ENCODE measurements around the gene DYNC2H1.
A peak's percentile ranks its signal among the peaks of the same experiment; 100 is the strongest.

Gene DYNC2H1

GRCh38 chr11:103378931-103379330 is 269.7 kb downstream of the DYNC2H1 start:
- H2BK15ac ChIP-seq (replicated peaks; ENCODE audit: low read depth), result no peak overlapping the region
- DNase-seq, result no peak

GRCh38 chr11:103380031-103380430 is 270.8 kb downstream of the DYNC2H1 start:
- H3K36me3 ChIP-seq (ENCODE audit: control insufficient read depth, insufficient read depth, low read length), result no peaks in the 10 kb centered on the region
- no peak overlapping the region for H4K5ac ChIP-seq (ENCODE audit: low read length)
- H3K4me3 ChIP-seq (ENCODE audit: low read length), result no peak overlapping the region
- no peak overlapping the region for H3K4ac ChIP-seq (ENCODE audit: low read depth, low read length)
- no peak overlapping the region for H3K23ac ChIP-seq (ENCODE audit: low read length)
- no peak overlapping the region for H3K56ac ChIP-seq (ENCODE audit: low read length)
- no peaks in the 10 kb centered on the region for H3K79me2 ChIP-seq (ENCODE audit: control insufficient read depth, insufficient read depth, low read length)
- no peak overlapping the region for H2AK5ac ChIP-seq (ENCODE audit: low read length)
- H3K4me2 ChIP-seq (ENCODE audit: low read length), result no peak overlapping the region
- H3K27ac ChIP-seq (ENCODE audit: low read depth, low read length), result no peak overlapping the region
- no peak overlapping the region for H2BK15ac ChIP-seq (replicated peaks; ENCODE audit: low read depth)
- no peaks in the 10 kb centered on the region for H3K4me1 ChIP-seq (ENCODE audit: control insufficient read depth, low read depth, low read length)
- H3K9ac ChIP-seq (ENCODE audit: low read length), result no peak overlapping the region
- no peak overlapping the region for H3K18ac ChIP-seq (ENCODE audit: low read length)
- no peak overlapping the region for H4K8ac ChIP-seq (ENCODE audit: low read depth, low read length)
- no peak for DNase-seq
- H3K27me3 ChIP-seq (ENCODE audit: insufficient read depth, low read length, poor library complexity), result no peaks in the 10 kb centered on the region
- WGBS (ENCODE audit: extremely low coverage, insufficient coverage, low lambda C conversion rate), result no CpG with 5 or more reads among the region's 3 CpGs
- no peak overlapping the region for H2BK5ac ChIP-seq (ENCODE audit: low read length)
- no peak overlapping the region for H2BK120ac ChIP-seq (ENCODE audit: low read depth, low read length)
- no peaks in the 10 kb centered on the region for H3K79me1 ChIP-seq (ENCODE audit: low read length)

More at GRCh38 chr11:103378931-103379330, 269.7 kb downstream of the DYNC2H1 start:
- Histone ChIP-seq H3K9ac (ENCODE audit: low read length) (no peak overlapping the region), H3K4me3 (ENCODE audit: low read length) (no peak overlapping the region), H3K27ac (ENCODE audit: low read depth, low read length) (no peak overlapping the region), H2BK120ac (ENCODE audit: low read depth, low read length) (no peak overlapping the region), H3K79me2 (ENCODE audit: control insufficient read depth, insufficient read depth, low read length) (no peaks in the 10 kb centered on the region), H3K18ac (ENCODE audit: low read length) (no peak overlapping the region), H3K23ac (ENCODE audit: low read length) (no peak overlapping the region), H3K79me1 (ENCODE audit: low read length) (no peaks in the 10 kb centered on the region), H2BK5ac (ENCODE audit: low read length) (no peak overlapping the region), H3K4me2 (ENCODE audit: low read length) (no peak overlapping the region), H4K8ac (ENCODE audit: low read depth, low read length) (no peak overlapping the region), H3K4ac (ENCODE audit: low read depth, low read length) (no peak overlapping the region), H3K4me1 (ENCODE audit: control insufficient read depth, low read depth, low read length) (no peaks in the 10 kb centered on the region), H4K5ac (ENCODE audit: low read length) (no peak overlapping the region), H2AK5ac (ENCODE audit: low read length) (no peak overlapping the region), H3K27me3 (ENCODE audit: insufficient read depth, low read length, poor library complexity) (no peaks in the 10 kb centered on the region), H3K56ac (ENCODE audit: low read length) (no peak overlapping the region), H3K36me3 (ENCODE audit: control insufficient read depth, insufficient read depth, low read length) (no peaks in the 10 kb centered on the region)
- WGBS (ENCODE audit: extremely low coverage, insufficient coverage, low lambda C conversion rate), result no CpG with 5 or more reads among the region's 2 CpGs

- Histone ChIP-seq H4K8ac (ENCODE audit: low read depth, low read length) (no peak overlapping the region), H3K23ac (ENCODE audit: low read length) (no peak overlapping the region), H3K4me3 (ENCODE audit: low read length) (no peak overlapping the region)
Measured at GRCh38 chr11:103384652-103385051, 275.4 kb downstream of the DYNC2H1 start.

GRCh38 chr11:103395612-103396011 is 286.4 kb downstream of the DYNC2H1 start:
- Histone ChIP-seq H3K27me3 (ENCODE audit: insufficient read depth, low read length, poor library complexity) (no peaks in the 10 kb centered on the region), H3K18ac (ENCODE audit: low read length) (no peak overlapping the region), H3K79me2 (ENCODE audit: control insufficient read depth, insufficient read depth, low read length) (no peaks in the 10 kb centered on the region), H2BK15ac (replicated peaks; ENCODE audit: low read depth) (no peak overlapping the region), H4K8ac (ENCODE audit: low read depth, low read length) (no peak overlapping the region), H2BK5ac (ENCODE audit: low read length) (no peak overlapping the region), H2BK120ac (ENCODE audit: low read depth, low read length) (no peak overlapping the region), H2AK5ac (ENCODE audit: low read length) (no peak overlapping the region), H4K5ac (ENCODE audit: low read length) (no peak overlapping the region), H3K4me2 (ENCODE audit: low read length) (no peak overlapping the region), H3K9ac (ENCODE audit: low read length) (no peak overlapping the region), H3K4me3 (ENCODE audit: low read length) (no peak overlapping the region), H3K23ac (ENCODE audit: low read length) (no peak overlapping the region), H3K27ac (ENCODE audit: low read depth, low read length) (no peak overlapping the region), H3K79me1 (ENCODE audit: low read length) (no peaks in the 10 kb centered on the region), H3K4me1 (ENCODE audit: control insufficient read depth, low read depth, low read length) (no peaks in the 10 kb centered on the region), H3K56ac (ENCODE audit: low read length) (no peak overlapping the region), H3K4ac (ENCODE audit: low read depth, low read length) (no peak overlapping the region), H3K36me3 (ENCODE audit: control insufficient read depth, insufficient read depth, low read length) (no peaks in the 10 kb centered on the region)
- peak; percentile 78 for DNase-seq
- WGBS (ENCODE audit: extremely low coverage, insufficient coverage, low lambda C conversion rate), result no CpG with 5 or more reads among the region's 2 CpGs

More at GRCh38 chr11:103384652-103385051, 275.4 kb downstream of the DYNC2H1 start:
- H3K56ac ChIP-seq (ENCODE audit: low read length), result no peak overlapping the region
- no peak overlapping the region for H3K18ac ChIP-seq (ENCODE audit: low read length)
- no peak for DNase-seq
- H2AK5ac ChIP-seq (ENCODE audit: low read length), result no peak overlapping the region
- H3K79me1 ChIP-seq (ENCODE audit: low read length), result no peaks in the 10 kb centered on the region
- no peaks in the 10 kb centered on the region for H3K4me1 ChIP-seq (ENCODE audit: control insufficient read depth, low read depth, low read length)
- H3K9ac ChIP-seq (ENCODE audit: low read length), result no peak overlapping the region
- H3K36me3 ChIP-seq (ENCODE audit: control insufficient read depth, insufficient read depth, low read length), result no peaks in the 10 kb centered on the region
- no peak overlapping the region for H4K5ac ChIP-seq (ENCODE audit: low read length)
- H2BK15ac ChIP-seq (replicated peaks; ENCODE audit: low read depth), result no peak overlapping the region
- H3K79me2 ChIP-seq (ENCODE audit: control insufficient read depth, insufficient read depth, low read length), result no peaks in the 10 kb centered on the region
- H3K4me2 ChIP-seq (ENCODE audit: low read length), result no peak overlapping the region
- H2BK5ac ChIP-seq (ENCODE audit: low read length), result no peak overlapping the region
- no peaks in the 10 kb centered on the region for H3K27me3 ChIP-seq (ENCODE audit: insufficient read depth, low read length, poor library complexity)
- H3K4ac ChIP-seq (ENCODE audit: low read depth, low read length), result no peak overlapping the region
- no peak overlapping the region for H3K27ac ChIP-seq (ENCODE audit: low read depth, low read length)
- no peak overlapping the region for H2BK120ac ChIP-seq (ENCODE audit: low read depth, low read length)

GRCh38 chr11:103396237-103396636 is 287.0 kb downstream of the DYNC2H1 start:
- Histone ChIP-seq H3K36me3 (ENCODE audit: control insufficient read depth, insufficient read depth, low read length) (no peaks in the 10 kb centered on the region), H3K4ac (ENCODE audit: low read depth, low read length) (no peak overlapping the region), H3K23ac (ENCODE audit: low read length) (no peak overlapping the region), H3K79me1 (ENCODE audit: low read length) (no peaks in the 10 kb centered on the region), H3K56ac (ENCODE audit: low read length) (no peak overlapping the region), H3K18ac (ENCODE audit: low read length) (no peak overlapping the region), H2BK15ac (replicated peaks; ENCODE audit: low read depth) (no peak overlapping the region), H3K27ac (ENCODE audit: low read depth, low read length) (no peak overlapping the region), H3K4me1 (ENCODE audit: control insufficient read depth, low read depth, low read length) (no peaks in the 10 kb centered on the region), H4K8ac (ENCODE audit: low read depth, low read length) (no peak overlapping the region), H3K9ac (ENCODE audit: low read length) (no peak overlapping the region), H4K5ac (ENCODE audit: low read length) (no peak overlapping the region), H2BK5ac (ENCODE audit: low read length) (no peak overlapping the region), H2AK5ac (ENCODE audit: low read length) (no peak overlapping the region), H2BK120ac (ENCODE audit: low read depth, low read length) (no peak overlapping the region), H3K4me2 (ENCODE audit: low read length) (no peak overlapping the region), H3K27me3 (ENCODE audit: insufficient read depth, low read length, poor library complexity) (no peaks in the 10 kb centered on the region), H3K4me3 (ENCODE audit: low read length) (no peak overlapping the region), H3K79me2 (ENCODE audit: control insufficient read depth, insufficient read depth, low read length) (no peaks in the 10 kb centered on the region)
- DNase-seq, result no peak
- WGBS (ENCODE audit: extremely low coverage, insufficient coverage, low lambda C conversion rate), result no CpG with 5 or more reads among the region's 2 CpGs

- H3K79me1 ChIP-seq (ENCODE audit: low read length), result no peaks in the 10 kb centered on the region
- no peaks in the 10 kb centered on the region for H3K4me1 ChIP-seq (ENCODE audit: control insufficient read depth, low read depth, low read length)
- H3K23ac ChIP-seq (ENCODE audit: low read length), result no peak overlapping the region
- no peak overlapping the region for H3K56ac ChIP-seq (ENCODE audit: low read length)
- no peak overlapping the region for H2BK15ac ChIP-seq (replicated peaks; ENCODE audit: low read depth)
- H3K4me3 ChIP-seq (ENCODE audit: low read length), result no peak overlapping the region
- H3K9ac ChIP-seq (ENCODE audit: low read length), result no peak overlapping the region
- H3K4ac ChIP-seq (ENCODE audit: low read depth, low read length), result no peak overlapping the region
- no peaks in the 10 kb centered on the region for H3K79me2 ChIP-seq (ENCODE audit: control insufficient read depth, insufficient read depth, low read length)
- H3K4me2 ChIP-seq (ENCODE audit: low read length), result no peak overlapping the region
- no peak overlapping the region for H2BK5ac ChIP-seq (ENCODE audit: low read length)
- no peak overlapping the region for H3K27ac ChIP-seq (ENCODE audit: low read depth, low read length)
- no peak overlapping the region for H4K8ac ChIP-seq (ENCODE audit: low read depth, low read length)
- H2BK120ac ChIP-seq (ENCODE audit: low read depth, low read length), result no peak overlapping the region
- no peak overlapping the region for H2AK5ac ChIP-seq (ENCODE audit: low read length)
- no peak overlapping the region for H4K5ac ChIP-seq (ENCODE audit: low read length)
- no peak overlapping the region for H3K18ac ChIP-seq (ENCODE audit: low read length)
- no peaks in the 10 kb centered on the region for H3K27me3 ChIP-seq (ENCODE audit: insufficient read depth, low read length, poor library complexity)
- WGBS (ENCODE audit: extremely low coverage, insufficient coverage, low lambda C conversion rate), result no CpG with 5 or more reads among the region's 2 CpGs
- DNase-seq, result no peak
- no peaks in the 10 kb centered on the region for H3K36me3 ChIP-seq (ENCODE audit: control insufficient read depth, insufficient read depth, low read length)
Measured at GRCh38 chr11:103397369-103397768, 288.1 kb downstream of the DYNC2H1 start.

Data from mesendoderm (in vitro differentiated cells).